A673 (cell line): Measurements from ENCODE around the gene MRPS11. TPM values are rescaled to one million over a fixed set of nuclear protein-coding genes. Genes with fewer than 3 reads are reported as not detected.

Source experiments
- BruUV-seq: library from RNA; stranded (reverse); fragments of 400-500 nt; replicated peaks from 2 replicates; lab custom pipeline; 2021; lab: Mats Ljungman, UMichigan
- CTCF ChIA-PET: fragments of 300-600 bp; sonication (Branson Sonifier 250); formaldehyde crosslinking; loops from one replicate; lab custom pipeline; 2022; ENCODE audit warnings: antibody characterized with exemption; lab: Charles Lee
- POLR2A ChIA-PET: fragments of 300-600 bp; sonication (Branson Sonifier 250); formaldehyde crosslinking; loops from one replicate; lab custom pipeline; 2022; ENCODE audit warnings: antibody characterized with exemption; ENCODE audit not compliant: low non-redundant PET; lab: Charles Lee
- DNase-seq: peaks from one replicate; pipeline ENCODE4 v3.0.0-alpha.2; 2015; ENCODE audit warnings: low spot score
- H3K27ac ChIP-seq: fragments of 200-600 bp; sonication (generic); 2 replicates; pipeline ENCODE4 v1.5.1; 2016; ENCODE audit warnings: mixed run types, low read depth, mild to moderate bottlenecking, mixed read lengths, antibody characterized with exemption, low read length; ENCODE audit not compliant: poor library complexity, severe bottlenecking
- H3K27me3 ChIP-seq: fragments of 200-600 bp; sonication (generic); replicated peaks from 2 replicates; pipeline ENCODE4 v1.6.1; 2017; ENCODE audit warnings: mixed run types, low read depth, mild to moderate bottlenecking, mixed read lengths, antibody characterized with exemption, low read length; ENCODE audit not compliant: insufficient read depth, poor library complexity
- H3K36me3 ChIP-seq: fragments of 200-600 bp; sonication (generic); 2 replicates; pipeline ENCODE4 v1.6.1; 2016; ENCODE audit warnings: mixed run types, mild to moderate bottlenecking, mixed read lengths, antibody characterized with exemption, low read length; ENCODE audit not compliant: insufficient read depth, poor library complexity, severe bottlenecking
- H3K4me1 ChIP-seq: fragments of 200-600 bp; sonication (generic); 2 replicates; pipeline ENCODE4 v1.6.1; 2017; ENCODE audit warnings: mixed run types, mild to moderate bottlenecking, mixed read lengths, antibody characterized with exemption, low read length; ENCODE audit not compliant: insufficient read depth, poor library complexity, severe bottlenecking
- H3K4me3 ChIP-seq: fragments of 200-600 bp; sonication (generic); 2 replicates; pipeline ENCODE4 v1.5.1; 2016; ENCODE audit warnings: low read depth, mixed run types, mild to moderate bottlenecking, mixed read lengths, low read length; ENCODE audit not compliant: poor library complexity, severe bottlenecking
- H3K9me3 ChIP-seq: fragments of 200-600 bp; sonication (generic); 2 replicates; pipeline ENCODE4 v1.6.1; 2016; ENCODE audit warnings: mixed run types, low read depth, mild to moderate bottlenecking, mixed read lengths, antibody characterized with exemption, low read length; ENCODE audit not compliant: poor library complexity, severe bottlenecking
- EZH2 ChIP-seq: fragments of 200-600 bp; sonication (generic); IDR thresholded peaks from 2 replicates; pipeline ENCODE4 v1.6.1; 2017; ENCODE audit warnings: borderline replicate concordance, low read depth, mild to moderate bottlenecking, mixed read lengths, antibody characterized with exemption, low read length; ENCODE audit not compliant: poor library complexity, severe bottlenecking
- intact Hi-C: fragments of 100-400 bp; cut with micrococcal nuclease; formaldehyde crosslinking; loops from one replicate; pipeline ENCODE4 v1.10.0; 2022; ENCODE audit not compliant: unreplicated experiment
- total RNA-seq: library from RNA; stranded (reverse); gene quantifications from 2 replicates; pipeline ENCODE4 v1.2.3, GENCODE V29; 2021
- TF ChIP-seq, protein P1 (sequence below): fragments of 300-800, 200-600 bp; sonication (generic); conservative IDR thresholded peaks from 2 replicates; pipeline ENCODE4 v1.5.1; 2017; ENCODE audit warnings: low read depth, mild to moderate bottlenecking, antibody characterized with exemption, low read length, moderate library complexity, mixed read lengths

Gene MRPS11
- total RNA-seq, 1 experiment from 2014 or later: 90.0 TPM

DNA sequence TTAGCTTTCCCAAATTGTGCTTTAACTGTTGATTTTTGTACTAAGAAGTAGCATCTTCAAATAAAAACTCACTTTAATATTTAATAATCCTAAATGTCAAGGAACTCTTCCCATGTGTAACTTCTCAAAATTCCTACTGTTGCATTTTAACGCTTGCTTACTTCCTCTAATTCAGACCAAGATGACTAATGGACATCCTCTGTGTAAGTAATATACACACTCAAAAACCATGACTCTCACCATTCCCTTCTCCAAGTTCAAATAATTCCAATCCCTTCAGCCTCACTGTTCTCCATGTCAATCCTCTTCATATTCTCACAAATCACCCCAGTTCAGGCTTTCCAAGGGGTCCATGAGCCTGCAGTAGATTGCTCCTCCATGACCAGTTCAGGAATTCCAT is 13.3 kb upstream of the MRPS11 start:
- intact Hi-C loops: no loop called here
- peaks cover 2% of the 10 kb centered on the region for H3K36me3 ChIP-seq
- no peaks in the 10 kb centered on the region for H3K27me3 ChIP-seq
- H3K27ac ChIP-seq: no peak overlapping the region
- H3K9me3 ChIP-seq: no peaks in the 10 kb centered on the region
- no TSS peak for BruUV-seq
- ChIA-PET POLR2A (no interaction called here), CTCF (interaction anchor here (0.5 to 2.0 kb wide), 2 partner anchors 15 to 180 kb away, joined by 4 to 6 read pairs; no protein-coding TSS in a partner anchor)
- no peaks in the 10 kb centered on the region for H3K4me1 ChIP-seq
- H3K4me3 ChIP-seq: no peak overlapping the region
- TF ChIP-seq EZH2: no peak
- TF ChIP-seq, protein P1, sequence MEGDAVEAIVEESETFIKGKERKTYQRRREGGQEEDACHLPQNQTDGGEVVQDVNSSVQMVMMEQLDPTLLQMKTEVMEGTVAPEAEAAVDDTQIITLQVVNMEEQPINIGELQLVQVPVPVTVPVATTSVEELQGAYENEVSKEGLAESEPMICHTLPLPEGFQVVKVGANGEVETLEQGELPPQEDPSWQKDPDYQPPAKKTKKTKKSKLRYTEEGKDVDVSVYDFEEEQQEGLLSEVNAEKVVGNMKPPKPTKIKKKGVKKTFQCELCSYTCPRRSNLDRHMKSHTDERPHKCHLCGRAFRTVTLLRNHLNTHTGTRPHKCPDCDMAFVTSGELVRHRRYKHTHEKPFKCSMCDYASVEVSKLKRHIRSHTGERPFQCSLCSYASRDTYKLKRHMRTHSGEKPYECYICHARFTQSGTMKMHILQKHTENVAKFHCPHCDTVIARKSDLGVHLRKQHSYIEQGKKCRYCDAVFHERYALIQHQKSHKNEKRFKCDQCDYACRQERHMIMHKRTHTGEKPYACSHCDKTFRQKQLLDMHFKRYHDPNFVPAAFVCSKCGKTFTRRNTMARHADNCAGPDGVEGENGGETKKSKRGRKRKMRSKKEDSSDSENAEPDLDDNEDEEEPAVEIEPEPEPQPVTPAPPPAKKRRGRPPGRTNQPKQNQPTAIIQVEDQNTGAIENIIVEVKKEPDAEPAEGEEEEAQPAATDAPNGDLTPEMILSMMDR: no peak
- no peak for DNase-seq

DNA sequence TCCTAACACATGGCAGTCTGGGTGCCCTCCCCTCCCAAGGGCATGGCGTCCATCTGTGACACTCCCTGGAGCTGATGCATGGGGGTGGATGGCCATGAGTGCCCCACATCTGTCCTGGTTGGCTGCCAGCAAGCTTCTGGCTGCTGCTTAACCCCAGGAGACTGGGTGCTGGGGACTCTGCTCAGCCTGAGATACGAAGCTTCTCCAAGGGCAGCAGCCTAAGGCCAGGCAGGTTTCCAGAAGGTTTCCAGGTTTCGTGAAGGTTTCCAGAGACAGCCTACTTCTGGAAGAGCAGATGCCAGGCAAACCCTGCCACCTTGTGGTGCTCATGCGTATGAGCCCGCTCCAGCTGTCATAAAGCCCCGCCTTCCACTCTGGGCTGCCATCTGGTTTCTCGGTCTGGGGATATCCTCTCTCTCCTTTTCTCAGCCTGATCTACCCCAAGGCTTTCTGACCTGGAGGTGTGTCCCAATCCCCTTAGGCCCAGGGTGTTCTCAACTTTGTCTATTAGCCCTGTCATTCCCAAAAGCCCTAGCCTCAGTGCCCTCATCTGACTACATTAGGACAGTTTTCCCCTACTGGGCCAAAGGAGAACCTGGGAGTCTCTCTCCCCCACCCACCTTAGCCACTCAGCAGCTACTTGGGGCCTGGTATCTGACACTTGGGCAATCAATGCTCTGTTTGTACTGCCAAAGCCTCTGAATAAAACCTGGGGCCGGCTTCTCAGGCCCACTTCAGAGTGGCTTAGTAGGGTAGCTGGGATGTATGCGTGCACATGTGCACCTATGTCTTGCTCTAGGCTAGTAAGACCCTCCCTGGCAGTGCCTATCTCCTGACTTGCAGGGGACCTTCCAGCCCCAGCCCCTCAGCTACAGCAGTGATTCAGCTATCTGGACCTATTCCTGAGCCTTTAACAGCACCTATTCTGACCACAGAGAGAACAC is 12.4 kb upstream of the MRPS11 start:
- ChIA-PET CTCF (interaction anchor here (0.5 to 2.0 kb wide), 3 partner anchors 12 to 181 kb away, joined by 4 to 6 read pairs (median 4); partner anchors contain the start of genes MRPL46 and MRPS11), POLR2A (no interaction called here)
- Histone ChIP-seq H3K9me3 (no peaks in the 10 kb centered on the region), H3K36me3 (peaks cover 11% of the 10 kb centered on the region), H3K4me3 (no peak overlapping the region), H3K27me3 (no peaks in the 10 kb centered on the region), H3K4me1 (no peaks in the 10 kb centered on the region), H3K27ac (no peak overlapping the region)
- no TSS peak for BruUV-seq
- no peak for TF ChIP-seq EZH2
- TF ChIP-seq, protein P1: peak; percentile 80
- intact Hi-C loops: no loop called here
- DNase-seq: peak; percentile 81

- H3K4me1 ChIP-seq: no peaks in the 10 kb centered on the region
- intact Hi-C loops: no loop called here
- H3K36me3 ChIP-seq: peaks cover 27% of the 10 kb centered on the region
- ChIA-PET CTCF (no interaction called here), POLR2A (no interaction called here)
- no peaks in the 10 kb centered on the region for H3K9me3 ChIP-seq
- no peak for DNase-seq
- no TSS peak for BruUV-seq
- H3K27me3 ChIP-seq: no peaks in the 10 kb centered on the region
- TF ChIP-seq EZH2: no peak
- TF ChIP-seq, protein P1: no peak
- H3K27ac ChIP-seq: no peak overlapping the region
- H3K4me3 ChIP-seq: no peak overlapping the region
These were observed 10.8 kb upstream of the MRPS11 start for GRCh38 chr15:88456733-88457132.
